Amygdala (tissue), 56 donors: ENCODE data around the gene PTPRZ1.

ENCODE experiments used
- DNase-seq, 56 donors: peaks; one replicate each; lab custom pipeline; 2025; lab: John Stamatoyannopoulos, UW

PTPRZ1 gene

GRCh38 chr7:122094549-122094948, 221.6 kb downstream of the PTPRZ1 start:
- DNase-seq: no peak

- DNase-seq: no peak
Observed at GRCh38 chr7:122095642-122096041, 222.7 kb downstream of the PTPRZ1 start.

GRCh38 chr7:122100021-122100420, 227.1 kb downstream of the PTPRZ1 start:
- no peak for DNase-seq

GRCh38 chr7:122103064-122103463, 230.1 kb downstream of the PTPRZ1 start:
- DNase-seq: no peak
